Neural cell (in vitro differentiated cells): ENCODE data around the gene OVCA2. TPM values are rescaled to one million over a fixed set of nuclear protein-coding genes. Genes with fewer than 3 reads are reported as not detected.
A peak's percentile ranks its signal among the peaks of the same experiment; 100 is the strongest.

Experiments used
- H2AFZ ChIP-seq: fragments of 200-600, 300-800 bp; sonication (generic), shearing (Covaris generic); 2 replicates; pipeline ENCODE4 v1.6.0; 2014; ENCODE audit warnings: low read depth, mild to moderate bottlenecking, antibody characterized with exemption, low read length, moderate library complexity
- H3F3A ChIP-seq: fragments of 200-600 bp; shearing (Covaris generic); 2 replicates; pipeline ENCODE4 v1.6.1; 2016; ENCODE audit warnings: mild to moderate bottlenecking, moderate library complexity, mixed read lengths, antibody characterized with exemption, low read length; ENCODE audit not compliant: insufficient read depth, poor library complexity, severe bottlenecking
- H3K27ac ChIP-seq: fragments of 200-600, 300-800 bp; sonication (generic), shearing (Covaris generic); 2 replicates; pipeline ENCODE4 v1.5.1; 2014; ENCODE audit warnings: mild to moderate bottlenecking, low read length, moderate library complexity
- H3K27me3 ChIP-seq: fragments of 300-800, 200-600 bp; sonication (generic), shearing (Covaris generic); 2 replicates; pipeline ENCODE4 v1.6.0; 2014; ENCODE audit warnings: mild to moderate bottlenecking, low read depth, low read length, moderate library complexity; ENCODE audit not compliant: insufficient read depth
- H3K36me3 ChIP-seq: fragments of 300-800, 200-600 bp; sonication (generic), shearing (Covaris generic); 2 replicates; pipeline ENCODE4 v1.5.1; 2014; ENCODE audit warnings: mild to moderate bottlenecking, antibody characterized with exemption, low read length, moderate library complexity; ENCODE audit not compliant: insufficient read depth
- H3K4me2 ChIP-seq: fragments of 300-800, 200-600 bp; sonication (generic), shearing (Covaris generic); 2 replicates; pipeline ENCODE4 v1.6.0; 2014; ENCODE audit warnings: mild to moderate bottlenecking, low read length
- H3K4me3 ChIP-seq: fragments of 300-800, 200-600 bp; sonication (generic), shearing (Covaris generic); 2 replicates; pipeline ENCODE4 v1.5.1; 2014; ENCODE audit warnings: mild to moderate bottlenecking, low read length, moderate library complexity
- H3K79me2 ChIP-seq: fragments of 200-600 bp; shearing (Covaris generic); replicated peaks from 2 replicates; pipeline ENCODE4 v1.6.0; 2014; ENCODE audit warnings: mild to moderate bottlenecking, low read length, moderate library complexity; ENCODE audit not compliant: insufficient read depth
- H3K9ac ChIP-seq: fragments of 300-800, 200-600 bp; sonication (generic), shearing (Covaris generic); 2 replicates; pipeline ENCODE4 v1.6.1; 2016; ENCODE audit warnings: mild to moderate bottlenecking, low read length, mixed read lengths
- H3K9me2 ChIP-seq: fragments of 200-600 bp; shearing (Covaris generic); 2 replicates; pipeline ENCODE4 v1.6.1; 2016; ENCODE audit warnings: mild to moderate bottlenecking, low read length, mixed read lengths; ENCODE audit not compliant: insufficient read depth
- H3K9me3 ChIP-seq: fragments of 200-600, 300-800 bp; sonication (generic), shearing (Covaris generic); 2 replicates; pipeline ENCODE4 v1.6.1; 2016; ENCODE audit warnings: mild to moderate bottlenecking, mixed run types, low read length, moderate library complexity, mixed read lengths
- H4K20me1 ChIP-seq: fragments of 200-600 bp; shearing (Covaris generic); 2 replicates; pipeline ENCODE4 v1.6.1; 2016; ENCODE audit warnings: mild to moderate bottlenecking, mixed run types; ENCODE audit not compliant: insufficient read depth
- EZH2 ChIP-seq: fragments of 200-600, 300-800 bp; shearing (Covaris generic), sonication (generic); IDR thresholded peaks from 2 replicates; pipeline ENCODE4 v1.6.1; 2014; ENCODE audit warnings: antibody characterized with exemption, low read length, borderline replicate concordance, mild to moderate bottlenecking; ENCODE audit not compliant: insufficient read depth, poor library complexity, severe bottlenecking
- MXI1 ChIP-seq: fragments of 450-650 bp; conservative IDR thresholded peaks from 2 replicates; pipeline ENCODE4 v1.6.1; 2014; ENCODE audit warnings: antibody characterized with exemption, mild to moderate bottlenecking; ENCODE audit not compliant: poor library complexity, severe bottlenecking
- POLR2AphosphoS5 ChIP-seq: IDR thresholded peaks from 2 replicates; pipeline ENCODE4 v1.6.1; 2012
- RAD21 ChIP-seq: fragments of 450-650 bp; conservative IDR thresholded peaks from 2 replicates; pipeline ENCODE4 v1.6.1; 2014; ENCODE audit warnings: antibody characterized with exemption, mild to moderate bottlenecking, moderate library complexity
- SMC3 ChIP-seq: fragments of 450-650 bp; conservative IDR thresholded peaks from 2 replicates; pipeline ENCODE4 v1.6.1; 2014; ENCODE audit warnings: antibody characterized with exemption, mild to moderate bottlenecking, moderate library complexity; ENCODE audit not compliant: poor library complexity
- polyA plus RNA-seq: library from polyadenylated mRNA; depleted of rRNA; stranded (reverse); fragments of >200 nt; gene quantifications from 2 replicates; pipeline ENCODE4 v1.2.3, GENCODE V29; 2014
- TF ChIP-seq, protein P1 (sequence below): IDR thresholded peaks from 2 replicates; pipeline ENCODE4 v1.6.1; 2012; ENCODE audit warnings: borderline replicate concordance
- TF ChIP-seq, protein P2 (sequence below): fragments of 450-650 bp; IDR thresholded peaks from 2 replicates; pipeline ENCODE4 v1.5.1; 2014; ENCODE audit warnings: antibody characterized with exemption, mild to moderate bottlenecking, moderate library complexity; ENCODE audit not compliant: poor library complexity, severe bottlenecking

OVCA2 gene
- polyA plus RNA-seq, 1 donor from 2014 or later: 54.4 TPM

DNA sequence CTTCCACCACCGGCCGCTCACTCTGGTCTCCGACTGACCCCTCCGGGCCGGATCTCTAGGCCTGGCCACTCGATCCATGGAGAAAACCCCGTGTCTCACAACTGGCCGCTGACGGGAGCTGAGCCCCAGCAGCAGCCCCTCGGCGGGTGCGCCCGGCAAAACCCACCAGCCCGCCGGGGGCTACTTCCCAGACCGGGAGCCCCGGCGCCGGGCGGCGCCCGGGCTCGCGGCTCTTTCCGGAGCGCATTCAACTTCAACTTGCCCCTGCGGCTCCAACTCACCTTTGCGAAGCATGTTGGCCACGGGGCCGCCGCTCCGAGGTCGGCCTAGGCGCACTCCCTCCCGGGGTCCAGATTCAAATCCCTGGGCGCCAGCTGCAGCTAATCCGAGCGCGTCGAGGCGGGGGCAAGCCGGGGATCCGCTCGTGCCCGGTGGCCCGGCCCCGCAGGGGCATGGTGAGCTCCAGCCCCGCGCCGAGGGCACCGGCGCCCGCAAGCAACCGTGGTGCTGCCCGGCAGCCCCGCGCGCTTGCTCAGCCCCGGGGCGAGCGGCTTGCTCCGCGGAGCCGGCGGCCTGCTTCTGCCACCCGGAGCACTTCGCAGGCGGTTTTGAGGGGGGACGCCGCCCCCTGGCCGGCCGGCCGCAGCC is 17.1 kb upstream of the OVCA2 start:
- H3K27ac ChIP-seq: no peak overlapping the region
- H2AFZ ChIP-seq: no peak overlapping the region
- no peaks in the 10 kb centered on the region for H3K79me2 ChIP-seq
- H3K27me3 ChIP-seq: peaks cover 24% of the 10 kb centered on the region
- TF ChIP-seq SMC3 (peak; percentile 25), POLR2AphosphoS5 (peak; percentile 0)
- TF ChIP-seq, protein P1, sequence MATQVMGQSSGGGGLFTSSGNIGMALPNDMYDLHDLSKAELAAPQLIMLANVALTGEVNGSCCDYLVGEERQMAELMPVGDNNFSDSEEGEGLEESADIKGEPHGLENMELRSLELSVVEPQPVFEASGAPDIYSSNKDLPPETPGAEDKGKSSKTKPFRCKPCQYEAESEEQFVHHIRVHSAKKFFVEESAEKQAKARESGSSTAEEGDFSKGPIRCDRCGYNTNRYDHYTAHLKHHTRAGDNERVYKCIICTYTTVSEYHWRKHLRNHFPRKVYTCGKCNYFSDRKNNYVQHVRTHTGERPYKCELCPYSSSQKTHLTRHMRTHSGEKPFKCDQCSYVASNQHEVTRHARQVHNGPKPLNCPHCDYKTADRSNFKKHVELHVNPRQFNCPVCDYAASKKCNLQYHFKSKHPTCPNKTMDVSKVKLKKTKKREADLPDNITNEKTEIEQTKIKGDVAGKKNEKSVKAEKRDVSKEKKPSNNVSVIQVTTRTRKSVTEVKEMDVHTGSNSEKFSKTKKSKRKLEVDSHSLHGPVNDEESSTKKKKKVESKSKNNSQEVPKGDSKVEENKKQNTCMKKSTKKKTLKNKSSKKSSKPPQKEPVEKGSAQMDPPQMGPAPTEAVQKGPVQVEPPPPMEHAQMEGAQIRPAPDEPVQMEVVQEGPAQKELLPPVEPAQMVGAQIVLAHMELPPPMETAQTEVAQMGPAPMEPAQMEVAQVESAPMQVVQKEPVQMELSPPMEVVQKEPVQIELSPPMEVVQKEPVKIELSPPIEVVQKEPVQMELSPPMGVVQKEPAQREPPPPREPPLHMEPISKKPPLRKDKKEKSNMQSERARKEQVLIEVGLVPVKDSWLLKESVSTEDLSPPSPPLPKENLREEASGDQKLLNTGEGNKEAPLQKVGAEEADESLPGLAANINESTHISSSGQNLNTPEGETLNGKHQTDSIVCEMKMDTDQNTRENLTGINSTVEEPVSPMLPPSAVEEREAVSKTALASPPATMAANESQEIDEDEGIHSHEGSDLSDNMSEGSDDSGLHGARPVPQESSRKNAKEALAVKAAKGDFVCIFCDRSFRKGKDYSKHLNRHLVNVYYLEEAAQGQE: no peak
- no peaks in the 10 kb centered on the region for H4K20me1 ChIP-seq
- peak overlapping the region; percentile 48 for H3K4me2 ChIP-seq
- no peaks in the 10 kb centered on the region for H3K9me3 ChIP-seq
- H3K9me2 ChIP-seq: no peaks in the 10 kb centered on the region
- no peaks in the 10 kb centered on the region for H3K36me3 ChIP-seq
- peak overlapping the region; percentile 90 for H3K4me3 ChIP-seq
- H3K9ac ChIP-seq: peak overlapping the region; percentile 69
- H3F3A ChIP-seq: no peaks in the 10 kb centered on the region

DNA sequence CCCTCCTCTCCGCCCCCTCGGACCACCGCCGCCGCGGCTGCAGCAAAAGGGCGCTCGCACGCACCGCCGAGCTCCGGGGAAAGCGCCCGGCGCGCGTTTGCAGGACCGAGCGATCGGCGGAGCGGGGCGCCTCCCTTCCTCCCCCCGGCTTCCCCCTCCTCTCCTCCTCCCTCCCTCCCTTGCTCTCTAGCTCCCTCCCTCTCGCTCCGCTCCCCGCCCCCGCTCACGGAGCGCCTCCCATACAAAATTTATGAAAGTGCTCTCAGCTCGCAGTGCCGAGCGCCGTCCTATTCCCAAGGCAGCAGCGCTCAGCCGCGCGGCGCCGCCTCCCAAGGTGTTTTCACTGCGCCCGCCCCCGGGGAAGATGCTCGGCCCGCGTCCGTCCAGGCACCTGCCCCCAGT is 16.6 kb upstream of the OVCA2 start, which contains the start of gene RTN4RL1:
Gene RTN4RL1 (minus strand): TSS at position 115 of the 402 bp plus-strand sequence. CDS start 469 bp downstream, outside the sequence.
- H3K9ac ChIP-seq: peak within 1 kb of the TSS; percentile 69

More for the DNA sequence above, 16.6 kb upstream of the OVCA2 start, which contains the start of gene RTN4RL1:
- peaks cover 24% of the 10 kb centered on the region for H3K27me3 ChIP-seq
- no peaks in the 10 kb centered on the region for H3F3A ChIP-seq
- peak within 1 kb of the TSS; percentile 33 for H2AFZ ChIP-seq
- no peaks in the 10 kb centered on the region for H3K9me2 ChIP-seq
- H3K9me3 ChIP-seq: no peaks in the 10 kb centered on the region
- no peaks in the 10 kb centered on the region for H3K79me2 ChIP-seq
- no peaks in the 10 kb centered on the region for H3K36me3 ChIP-seq
- TF ChIP-seq SMC3 (peak; percentile 6), RAD21 (no peak), POLR2AphosphoS5 (peak; percentile 10), EZH2 (no peak), MXI1 (peak; percentile 54)
- TF ChIP-seq, protein P1: no peak
- TF ChIP-seq, protein P2, sequence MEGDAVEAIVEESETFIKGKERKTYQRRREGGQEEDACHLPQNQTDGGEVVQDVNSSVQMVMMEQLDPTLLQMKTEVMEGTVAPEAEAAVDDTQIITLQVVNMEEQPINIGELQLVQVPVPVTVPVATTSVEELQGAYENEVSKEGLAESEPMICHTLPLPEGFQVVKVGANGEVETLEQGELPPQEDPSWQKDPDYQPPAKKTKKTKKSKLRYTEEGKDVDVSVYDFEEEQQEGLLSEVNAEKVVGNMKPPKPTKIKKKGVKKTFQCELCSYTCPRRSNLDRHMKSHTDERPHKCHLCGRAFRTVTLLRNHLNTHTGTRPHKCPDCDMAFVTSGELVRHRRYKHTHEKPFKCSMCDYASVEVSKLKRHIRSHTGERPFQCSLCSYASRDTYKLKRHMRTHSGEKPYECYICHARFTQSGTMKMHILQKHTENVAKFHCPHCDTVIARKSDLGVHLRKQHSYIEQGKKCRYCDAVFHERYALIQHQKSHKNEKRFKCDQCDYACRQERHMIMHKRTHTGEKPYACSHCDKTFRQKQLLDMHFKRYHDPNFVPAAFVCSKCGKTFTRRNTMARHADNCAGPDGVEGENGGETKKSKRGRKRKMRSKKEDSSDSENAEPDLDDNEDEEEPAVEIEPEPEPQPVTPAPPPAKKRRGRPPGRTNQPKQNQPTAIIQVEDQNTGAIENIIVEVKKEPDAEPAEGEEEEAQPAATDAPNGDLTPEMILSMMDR: no peak
- peak within 1 kb of the TSS; percentile 20 for H3K27ac ChIP-seq
- peak within 1 kb of the TSS; percentile 48 for H3K4me2 ChIP-seq
- no peaks in the 10 kb centered on the region for H4K20me1 ChIP-seq
- peak within 1 kb of the TSS; percentile 90 for H3K4me3 ChIP-seq
